HG03175 (cell line): ENCODE measurements around the gene SLC4A4.
"Not testable (repeated sequence)": the region's sequence is repeated elsewhere in the genome, so short reads cannot be mapped to it uniquely, and the experiment has no call there.

Experiments
- ATAC-seq: cut with Tn5 transposase; IDR thresholded peaks from one replicate; pipeline ENCODE4 v1.9.1; 2021; ENCODE audit warnings: mild to moderate bottlenecking, moderate library complexity; ENCODE audit not compliant: unreplicated experiment

Gene SLC4A4

DNA sequence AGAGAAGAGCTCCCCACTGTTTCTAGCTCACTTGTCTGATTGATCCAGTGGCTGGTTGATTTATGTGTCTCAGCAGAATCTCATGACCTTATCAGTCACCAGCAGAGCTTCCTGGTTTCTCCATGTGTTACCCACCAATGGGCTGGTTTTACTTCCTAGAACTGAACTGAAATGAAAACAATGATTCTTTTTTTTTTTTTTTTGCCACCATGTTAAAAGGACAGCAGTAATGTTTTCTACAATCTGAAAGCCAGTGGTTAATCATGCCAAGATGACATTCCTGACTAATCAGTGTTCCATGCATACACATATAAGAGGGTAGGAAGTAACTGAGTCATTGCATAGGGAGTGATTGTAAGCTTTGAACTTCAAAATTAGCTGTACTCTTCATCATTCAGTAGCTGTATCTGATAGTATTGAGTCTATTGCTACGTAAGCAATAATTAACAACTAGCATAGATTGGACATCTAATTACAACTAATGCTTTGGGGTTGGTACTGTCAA, 67.7 kb downstream of the SLC4A4 start:
- ATAC-seq, result no peak

DNA sequence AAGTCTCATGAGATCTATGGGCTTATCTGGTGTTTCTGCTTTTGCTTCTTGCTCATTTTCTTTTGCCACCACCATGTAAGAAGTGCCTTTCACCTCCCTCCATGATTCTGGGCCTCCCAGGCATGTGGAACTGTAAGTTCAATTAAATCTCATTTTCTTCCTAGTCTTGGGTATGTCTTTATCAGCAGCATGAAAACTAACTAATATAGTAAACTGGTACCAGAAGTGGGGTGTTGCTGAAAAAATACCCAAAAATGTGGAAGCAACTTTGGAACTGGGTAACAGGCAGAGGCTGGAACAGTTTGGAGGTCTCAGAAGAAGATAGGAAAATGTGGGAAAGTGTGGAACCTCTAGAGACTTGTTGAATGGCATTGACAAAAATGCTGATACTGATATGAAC, 70.1 kb downstream of the SLC4A4 start:
- not testable (repeated sequence) for ATAC-seq

DNA sequence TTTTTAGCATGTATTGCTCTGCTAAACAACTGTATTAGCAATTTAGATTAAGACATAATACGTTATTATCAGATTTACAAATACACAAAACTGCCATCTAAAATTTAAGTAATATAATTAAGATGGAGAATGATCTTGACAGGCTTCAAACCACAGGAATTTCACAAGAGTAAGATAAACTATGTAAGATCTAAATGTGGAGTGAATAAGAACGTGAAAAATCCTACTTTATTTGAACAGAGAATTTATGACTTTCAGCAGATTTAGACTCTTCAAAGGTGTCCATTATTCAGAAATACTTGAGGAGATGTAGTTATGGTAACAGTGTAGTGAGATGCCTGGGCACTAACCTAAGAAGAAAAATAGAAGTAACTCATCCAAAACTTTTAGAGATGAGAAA, 73.2 kb downstream of the SLC4A4 start:
- ATAC-seq, result no peak

DNA sequence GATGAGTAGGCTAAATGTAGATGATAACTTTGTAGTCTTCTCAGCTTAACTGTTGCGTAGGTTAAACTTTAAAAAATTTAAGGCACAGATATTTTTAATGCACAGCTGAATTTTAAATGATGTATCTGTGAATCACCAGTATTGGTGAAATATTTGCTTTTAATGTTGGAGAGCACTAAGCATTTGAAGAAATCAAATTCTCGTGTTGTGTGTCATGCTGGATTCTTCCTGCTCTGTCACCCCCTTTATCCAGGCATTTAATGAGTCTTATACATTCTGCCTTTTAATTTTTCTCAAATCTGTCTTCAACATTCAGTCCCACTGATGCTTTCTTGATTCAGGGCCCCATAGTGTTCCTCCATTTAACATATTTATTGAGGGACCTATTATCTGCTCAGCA, 76.7 kb downstream of the SLC4A4 start:
- no peak for ATAC-seq

DNA sequence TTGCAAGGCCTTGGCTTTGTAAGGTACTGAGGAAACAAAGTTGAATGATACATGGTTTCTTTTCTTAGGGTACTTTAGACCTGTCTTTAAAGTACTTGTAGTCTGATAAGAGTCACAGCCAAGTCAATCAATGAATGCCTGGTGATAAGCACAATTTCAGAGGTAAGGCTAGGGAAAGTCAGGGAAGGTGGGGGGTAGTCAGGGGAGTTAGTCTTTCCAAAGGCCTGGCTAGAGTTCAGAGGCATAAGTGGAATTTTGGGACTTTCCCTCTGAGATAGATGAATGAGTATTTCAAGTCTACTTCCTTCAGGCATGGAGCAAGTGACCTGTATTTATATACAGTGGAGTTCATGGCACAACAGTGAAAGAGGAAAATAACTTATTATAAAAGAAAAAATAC, 78.3 kb downstream of the SLC4A4 start:
- no peak for ATAC-seq

DNA sequence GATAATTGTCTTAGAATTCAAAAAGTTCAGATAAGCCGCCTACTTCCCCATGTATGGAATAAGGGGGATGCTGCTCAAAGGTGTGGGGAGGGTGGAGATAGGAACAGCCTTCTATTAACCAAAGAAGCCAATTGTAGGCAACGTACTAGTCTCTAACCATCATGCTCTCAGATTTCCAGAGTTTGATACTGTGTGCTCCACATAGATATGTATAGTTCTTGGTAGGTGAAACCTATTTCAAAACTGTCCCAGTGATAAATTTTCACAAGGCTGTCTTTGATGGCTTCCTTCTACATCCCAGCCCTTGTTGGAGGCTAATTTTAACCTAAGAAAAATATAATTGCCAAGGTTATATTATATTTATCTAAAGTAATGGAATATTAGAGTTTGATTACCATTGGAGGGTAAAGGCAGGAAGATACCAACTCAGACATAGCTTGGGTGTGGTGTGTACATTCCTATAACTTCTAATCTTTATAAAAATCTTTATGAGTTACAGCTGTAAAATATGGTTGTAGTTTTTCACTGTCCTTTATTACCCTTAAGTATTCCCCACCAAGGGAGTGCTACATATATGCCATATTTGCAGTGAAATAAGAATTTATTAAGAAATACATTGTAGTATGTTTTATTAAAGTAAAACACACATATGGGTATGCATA, 87.7 kb downstream of the SLC4A4 start:
- no peak for ATAC-seq

DNA sequence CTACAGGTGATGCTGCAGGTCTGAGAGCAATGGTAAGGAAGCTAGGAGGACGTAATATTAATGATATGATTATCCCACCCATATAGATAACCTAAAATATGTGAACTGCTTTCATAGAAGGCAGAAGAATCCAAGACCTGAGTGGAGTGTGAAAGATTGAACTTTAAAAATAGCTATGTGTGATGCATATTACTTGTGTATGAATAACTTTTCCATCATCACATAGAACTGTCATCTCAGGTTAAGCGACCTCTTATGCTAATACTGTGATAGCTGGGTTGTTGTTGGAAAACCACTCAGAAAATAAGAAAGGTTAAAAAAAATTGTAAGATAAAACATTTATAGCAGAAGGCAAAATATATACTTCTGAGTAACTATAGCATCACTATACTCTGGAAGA, 90.3 kb downstream of the SLC4A4 start:
- ATAC-seq, result no peak

DNA sequence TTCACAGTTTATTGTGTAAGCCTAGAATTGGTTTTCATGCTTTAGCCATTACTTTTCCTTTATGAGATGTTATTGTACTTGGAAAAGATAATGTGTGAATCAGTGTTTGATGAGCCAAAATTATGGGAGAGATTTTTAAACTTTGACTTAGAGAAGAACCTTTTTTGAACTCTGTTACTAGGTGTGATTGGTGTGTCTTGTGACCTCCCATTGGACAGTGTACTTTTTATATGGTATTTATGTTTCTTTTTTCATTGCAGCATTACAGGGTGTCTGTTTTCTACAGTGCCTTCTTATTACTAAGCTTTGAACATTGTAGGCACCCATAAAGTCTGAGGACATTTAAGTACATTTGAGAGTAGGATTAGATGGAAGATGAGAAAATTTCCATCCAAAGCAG, 91.1 kb downstream of the SLC4A4 start:
- no peak for ATAC-seq

DNA sequence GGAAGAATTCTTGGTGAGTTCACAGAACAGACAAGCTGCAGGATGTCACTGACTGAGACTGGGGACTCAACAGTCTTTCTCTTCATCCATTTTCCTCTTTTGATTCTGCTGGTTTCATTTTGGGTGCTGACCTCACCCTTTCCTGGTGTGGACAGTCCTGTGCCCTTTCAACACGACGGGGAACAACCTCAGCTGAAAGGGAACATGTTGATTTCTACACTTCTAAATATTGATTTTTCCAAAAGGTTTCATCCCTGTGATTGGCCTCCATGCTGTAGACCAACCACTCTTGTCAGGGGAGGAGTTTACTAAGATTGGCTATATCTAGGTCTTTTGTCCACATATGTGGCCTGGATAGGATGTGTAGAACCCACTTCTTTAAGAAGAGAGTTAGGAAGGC, 91.8 kb downstream of the SLC4A4 start:
- ATAC-seq, result no peak

DNA sequence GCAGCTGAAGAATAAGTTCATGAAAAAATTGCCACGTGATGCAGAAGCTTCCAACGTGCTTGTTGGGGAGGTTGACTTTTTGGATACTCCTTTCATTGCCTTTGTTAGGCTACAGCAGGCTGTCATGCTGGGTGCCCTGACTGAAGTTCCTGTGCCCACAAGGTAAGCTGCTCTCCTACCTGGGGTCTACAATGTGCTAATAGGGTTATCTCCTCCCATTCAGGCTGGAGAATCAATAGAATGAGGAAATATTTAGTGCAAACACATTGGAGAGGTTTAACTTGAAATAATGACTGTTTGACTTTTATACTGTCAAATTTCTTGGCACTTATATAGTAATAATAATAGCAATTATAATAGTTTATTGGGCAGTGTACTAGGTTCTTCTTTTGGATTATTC, 101.8 kb downstream of the SLC4A4 start:
- no peak for ATAC-seq

DNA sequence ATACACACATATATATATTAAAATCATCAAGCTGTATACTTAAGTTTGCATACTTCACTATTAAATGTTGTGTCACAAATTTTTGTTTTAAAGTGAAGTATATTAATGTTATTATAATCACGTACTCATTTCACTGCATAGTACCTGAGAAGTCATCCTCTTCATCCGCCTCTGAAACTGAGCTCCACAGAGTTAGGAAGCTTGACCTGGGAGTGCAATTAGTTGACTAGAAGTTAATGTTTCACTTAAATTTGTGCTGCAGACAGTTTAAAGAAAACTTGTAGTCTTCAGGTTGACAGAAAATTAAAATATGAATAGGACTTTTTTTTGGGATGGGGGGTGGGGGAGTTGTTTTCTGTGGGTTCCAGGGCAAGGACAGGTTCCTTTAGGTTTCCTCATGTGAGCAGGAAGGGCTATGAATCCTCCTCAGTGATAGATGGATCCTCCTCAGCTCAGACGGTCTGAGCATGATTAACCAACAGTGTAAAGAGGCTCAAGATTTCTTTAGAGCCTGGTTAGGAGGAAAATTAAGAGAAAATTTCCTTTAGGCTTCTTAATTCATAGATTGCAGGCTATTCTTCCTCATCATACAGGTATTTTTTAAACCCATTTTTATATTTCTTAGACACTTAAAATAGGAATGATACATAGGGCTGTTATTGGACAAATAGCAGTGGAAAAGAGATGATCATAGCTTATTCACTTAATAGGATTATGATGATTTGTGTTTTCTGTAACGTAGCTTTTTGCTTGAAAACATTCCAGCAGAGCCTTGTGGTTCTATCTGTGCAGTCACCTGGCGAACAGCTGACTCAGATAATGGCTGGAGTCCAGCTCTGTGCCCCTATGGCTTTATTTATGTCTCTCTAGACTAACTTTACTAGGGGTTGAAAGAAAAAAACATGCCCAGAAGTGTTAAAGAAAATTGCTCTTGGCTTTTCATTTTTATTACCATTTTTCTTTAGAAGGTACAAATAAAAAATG, 102.7 kb downstream of the SLC4A4 start:
- no peak for ATAC-seq

DNA sequence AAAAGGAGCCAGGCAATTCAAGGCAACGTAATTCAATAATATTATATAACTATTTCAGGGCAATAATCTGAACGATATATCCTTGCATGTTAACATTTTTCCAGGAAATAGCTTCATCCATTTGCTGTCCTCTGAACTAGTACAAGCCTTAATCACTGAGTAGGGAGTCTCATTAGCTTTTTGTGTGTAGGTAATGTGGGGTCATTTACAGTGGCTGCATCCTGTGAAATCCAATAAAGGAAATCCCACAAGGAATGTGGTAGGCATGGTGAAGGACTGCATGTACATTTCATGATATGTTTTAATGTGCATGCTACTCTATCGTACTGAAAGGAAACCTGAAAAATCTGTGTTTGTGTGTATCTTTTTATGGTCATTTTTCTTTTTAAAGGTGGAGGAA, 103.5 kb downstream of the SLC4A4 start:
- no peak for ATAC-seq

DNA sequence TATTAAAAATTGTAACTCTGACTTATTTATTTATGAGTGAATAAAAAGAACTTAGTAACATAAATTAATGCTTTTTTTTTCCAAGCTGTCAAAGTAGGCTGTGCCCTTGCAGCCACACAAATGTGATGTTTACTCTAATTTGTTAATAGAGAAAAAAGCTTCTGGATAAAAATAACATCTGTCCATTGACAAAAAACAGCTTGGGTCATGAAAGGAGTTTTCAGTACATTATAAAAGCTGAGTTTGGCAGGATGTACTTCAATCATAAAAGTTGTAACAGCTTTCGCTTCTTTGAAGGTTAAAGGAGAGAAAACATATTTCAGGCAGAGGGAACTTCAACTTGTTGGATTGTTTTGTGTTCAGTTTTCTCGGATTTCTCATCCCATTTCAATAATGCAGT, 105.6 kb downstream of the SLC4A4 start:
- no peak for ATAC-seq

DNA sequence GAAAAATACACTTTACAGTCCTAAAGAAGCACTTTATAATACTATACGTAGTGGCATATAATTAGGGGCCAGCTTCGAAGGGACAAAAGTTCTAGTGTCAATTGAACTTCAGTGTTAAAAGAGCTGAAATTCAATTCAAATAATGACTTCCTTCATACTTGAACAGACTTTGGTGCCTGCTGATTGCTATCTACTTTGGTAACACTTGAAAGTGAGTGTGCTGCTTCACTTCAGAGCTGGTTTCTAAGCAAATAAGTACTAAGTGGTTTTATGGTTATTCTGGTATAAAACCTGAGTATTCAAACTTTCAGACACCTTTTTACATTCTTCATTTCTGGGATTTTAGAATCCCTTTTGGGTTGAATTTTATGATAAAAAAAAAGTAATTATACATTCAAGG, 107.0 kb downstream of the SLC4A4 start:
- no peak for ATAC-seq

DNA sequence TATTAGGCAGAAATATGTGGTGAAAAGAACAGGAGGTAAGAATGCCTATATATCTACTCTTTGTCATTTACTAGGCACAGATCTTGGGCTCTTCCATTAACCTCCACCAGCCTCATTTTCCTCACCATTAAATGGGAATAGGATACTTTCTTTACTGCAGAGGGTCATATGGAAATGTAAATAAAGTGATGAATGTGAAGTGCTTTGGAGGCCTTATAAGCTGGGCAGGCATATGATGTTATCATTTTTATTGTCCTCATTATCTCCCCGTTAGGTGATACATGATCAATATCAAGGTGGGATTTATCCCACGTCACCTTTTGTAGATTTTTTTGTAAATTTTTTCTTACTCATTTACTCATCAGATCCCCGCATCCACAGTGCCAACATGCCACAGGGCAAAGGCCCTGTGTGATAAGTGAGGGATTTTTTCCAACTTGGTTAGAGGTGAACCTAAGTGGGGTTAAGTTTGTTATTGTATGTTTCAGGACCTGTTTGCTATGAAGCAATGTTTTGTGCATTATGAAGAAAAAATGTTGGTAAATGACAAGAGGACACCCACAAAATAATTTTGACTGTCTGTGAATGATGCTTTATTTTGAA, 107.8 kb downstream of the SLC4A4 start:
- no peak for ATAC-seq

DNA sequence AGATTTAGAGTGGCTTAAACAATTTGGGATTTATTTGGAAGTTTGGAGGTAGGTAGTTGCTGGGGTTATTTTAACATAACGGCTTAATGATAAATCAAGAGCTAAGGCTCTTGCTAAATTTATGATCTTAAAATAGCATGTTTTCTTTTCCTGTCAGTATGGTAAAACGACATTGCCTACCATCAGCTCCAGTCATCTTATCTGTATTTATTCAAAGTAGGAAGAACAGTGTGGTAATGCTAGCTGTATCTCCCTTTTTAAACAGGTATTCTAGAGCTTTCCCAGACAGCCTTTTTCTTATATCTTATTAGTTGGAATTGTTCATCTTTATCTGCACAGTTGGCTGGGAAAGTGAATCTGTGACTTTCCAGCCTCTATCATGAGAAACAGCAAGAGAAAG, 110.2 kb downstream of the SLC4A4 start:
- ATAC-seq, result no peak

DNA sequence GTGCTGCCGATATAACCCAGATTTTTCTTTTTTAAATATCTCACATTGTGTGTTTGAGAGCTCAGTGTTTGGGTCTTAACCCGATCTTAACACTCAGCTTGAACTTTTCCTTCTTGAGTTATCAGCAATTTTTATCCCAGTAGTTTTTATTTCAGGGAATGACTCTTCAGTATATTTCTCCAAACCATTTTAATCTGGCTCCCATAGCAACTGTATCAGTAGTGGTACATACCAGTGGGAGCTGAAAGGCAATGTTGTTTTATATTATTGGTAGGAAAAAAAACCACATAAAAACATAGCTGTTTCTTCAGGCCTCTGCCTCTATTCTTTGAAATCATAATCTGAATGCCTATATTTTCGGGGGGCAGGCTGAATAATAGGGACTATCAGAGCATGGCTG, 111.1 kb downstream of the SLC4A4 start:
- no peak for ATAC-seq

DNA sequence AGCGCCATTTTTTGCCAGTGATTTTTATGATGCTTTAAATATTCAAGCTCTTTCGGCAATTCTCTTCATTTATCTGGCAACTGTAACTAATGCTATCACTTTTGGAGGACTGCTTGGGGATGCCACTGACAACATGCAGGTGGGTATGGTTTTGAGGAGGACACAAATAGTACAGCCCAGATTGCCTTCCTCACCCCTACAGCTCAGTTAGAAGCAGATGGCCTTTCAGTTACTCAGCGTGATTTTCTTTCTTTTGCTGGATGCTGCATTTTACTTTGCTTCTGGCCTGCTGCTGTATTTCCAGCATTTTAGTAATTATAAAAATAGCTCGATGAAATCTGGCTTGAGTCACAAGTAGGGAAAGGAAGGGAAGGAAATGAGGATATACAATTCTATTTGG, 114.7 kb downstream of the SLC4A4 start:
- ATAC-seq, result no peak

DNA sequence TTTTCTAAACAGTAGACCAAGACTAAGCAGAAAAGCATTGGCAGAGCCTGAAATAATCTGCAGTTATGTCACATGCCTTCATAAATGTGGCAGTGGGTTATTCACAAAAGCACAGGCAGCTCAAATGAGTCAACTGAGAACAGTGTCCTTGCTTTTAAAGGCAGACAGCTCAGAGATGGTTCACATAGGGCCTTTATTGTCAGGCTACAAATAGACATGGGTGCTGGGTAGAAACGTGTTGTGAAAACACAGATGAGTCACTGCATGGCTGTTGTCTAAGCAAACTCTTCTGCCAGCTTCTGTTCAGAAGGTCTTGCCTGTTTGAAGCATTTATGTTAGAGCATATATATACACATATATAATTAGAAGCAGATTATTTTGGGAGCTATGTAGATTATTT, 118.0 kb downstream of the SLC4A4 start:
- no peak for ATAC-seq

DNA sequence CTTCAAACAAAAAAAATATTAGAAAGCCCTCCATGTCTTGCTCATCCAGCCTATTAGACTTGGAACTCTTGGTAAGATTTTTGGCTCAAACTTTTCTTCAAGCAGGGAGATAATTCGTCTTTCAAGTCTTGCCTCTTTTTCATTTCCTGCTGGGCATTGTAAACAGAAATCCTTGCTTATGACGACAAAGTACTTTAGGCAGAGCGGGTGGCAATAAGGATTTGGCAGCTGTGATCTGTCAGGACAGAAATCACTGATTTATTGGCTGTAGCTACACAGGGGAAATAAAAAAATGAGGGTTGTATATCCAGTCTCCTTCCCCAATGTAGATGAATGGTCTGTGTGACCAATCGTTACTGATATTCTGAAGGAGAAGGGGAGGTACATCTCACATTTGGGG, 121.6 kb downstream of the SLC4A4 start:
- no peak for ATAC-seq

DNA sequence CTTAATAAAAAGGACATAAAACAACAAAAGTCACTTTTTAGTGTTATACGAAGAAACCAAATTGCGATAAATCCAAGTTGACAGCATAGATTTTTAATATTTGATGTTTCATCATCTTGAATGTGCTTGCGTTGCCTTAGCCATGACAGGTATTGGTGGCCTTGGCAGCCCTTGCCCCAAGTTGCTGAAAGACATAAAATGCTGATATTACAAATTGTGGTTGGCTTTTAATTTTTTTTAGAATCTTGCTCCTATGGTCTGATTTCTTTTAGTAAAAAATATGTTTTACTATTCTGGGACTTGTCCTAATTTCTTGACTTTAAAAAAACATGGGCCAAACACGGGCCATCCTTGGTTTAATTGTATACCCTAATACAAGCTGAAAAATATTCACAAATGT, 122.6 kb downstream of the SLC4A4 start:
- ATAC-seq, result no peak

DNA sequence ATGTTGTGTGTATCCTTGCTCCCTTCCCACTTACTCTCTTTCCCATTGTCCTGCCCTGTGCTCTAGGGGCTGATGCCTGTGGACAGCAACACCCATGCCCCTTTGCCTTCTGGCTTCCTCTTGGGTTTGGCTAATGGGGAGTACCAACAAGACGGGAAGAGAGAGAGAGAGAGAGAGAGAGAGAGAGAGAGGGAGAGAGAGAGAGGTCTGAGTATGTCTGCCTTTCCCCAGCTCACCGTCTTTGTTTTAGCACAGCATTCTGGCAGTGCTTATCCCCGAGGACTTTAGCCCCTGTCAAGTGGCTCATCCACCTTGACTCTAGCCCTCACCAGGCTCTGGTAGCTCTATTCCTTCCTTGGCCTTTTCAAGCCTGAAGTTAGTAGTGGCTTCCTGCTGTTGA, 128.0 kb downstream of the SLC4A4 start:
- ATAC-seq, result no peak
